GOT3 (cell line): ENCODE data around the gene FNDC8.
"Not testable (repeated sequence)": the region's sequence is repeated elsewhere in the genome, so short reads cannot be mapped to it uniquely, and the experiment has no call there.

Experiments
- DNase-seq: peaks from one replicate; lab custom pipeline; 2025; ENCODE audit warnings: mixed read lengths; lab: John Stamatoyannopoulos, UW

Gene FNDC8

DNA sequence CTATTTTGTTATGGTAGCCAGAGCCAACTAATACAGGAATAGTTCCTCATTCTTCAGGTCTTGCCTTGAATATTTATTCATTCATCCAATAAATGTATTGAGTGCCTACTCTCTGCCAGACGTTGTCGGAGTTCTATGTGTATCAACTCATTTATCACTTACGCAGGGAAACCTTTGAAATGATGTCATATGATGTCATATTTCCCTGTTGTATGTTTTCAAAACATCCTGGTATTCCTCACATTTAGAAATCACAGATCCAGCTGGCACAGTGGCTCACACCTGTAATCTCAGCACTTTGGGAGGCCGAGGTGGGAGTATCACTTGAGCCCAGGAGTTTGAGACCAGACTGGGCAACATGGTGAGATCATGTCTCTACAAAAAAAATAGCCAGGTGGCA lies 23.4 kb downstream of the FNDC8 start:
- no peak for DNase-seq

DNA sequence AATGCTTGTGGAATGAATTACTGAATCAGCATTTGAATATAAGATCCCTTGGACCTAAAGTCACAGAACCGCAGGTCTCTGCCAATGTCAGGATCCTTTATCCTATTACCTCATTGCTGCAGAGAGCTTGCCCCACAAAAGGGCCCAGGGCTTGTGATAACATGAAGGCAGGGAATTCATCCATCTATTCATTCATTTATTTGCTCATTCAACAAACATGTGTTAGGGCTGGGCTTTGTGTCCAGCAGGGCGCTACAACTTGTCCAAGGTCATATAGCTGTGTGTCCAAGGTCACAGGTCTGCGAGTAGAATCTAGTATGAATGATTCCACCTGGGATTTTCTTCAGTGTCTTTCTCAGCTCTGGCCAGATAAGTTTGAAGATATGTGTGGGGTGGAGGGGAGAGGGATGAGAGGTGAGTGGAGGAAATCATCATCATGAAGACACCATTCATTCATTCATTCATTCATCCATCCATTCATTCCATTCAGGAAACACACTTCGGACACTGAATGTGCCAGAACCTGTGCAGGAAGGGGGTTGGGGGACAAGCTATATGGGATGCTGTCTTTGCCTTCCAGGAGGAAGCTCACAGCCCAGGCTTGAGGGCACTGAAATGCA lies 24.9 kb downstream of the FNDC8 start:
- no peak for DNase-seq

DNA sequence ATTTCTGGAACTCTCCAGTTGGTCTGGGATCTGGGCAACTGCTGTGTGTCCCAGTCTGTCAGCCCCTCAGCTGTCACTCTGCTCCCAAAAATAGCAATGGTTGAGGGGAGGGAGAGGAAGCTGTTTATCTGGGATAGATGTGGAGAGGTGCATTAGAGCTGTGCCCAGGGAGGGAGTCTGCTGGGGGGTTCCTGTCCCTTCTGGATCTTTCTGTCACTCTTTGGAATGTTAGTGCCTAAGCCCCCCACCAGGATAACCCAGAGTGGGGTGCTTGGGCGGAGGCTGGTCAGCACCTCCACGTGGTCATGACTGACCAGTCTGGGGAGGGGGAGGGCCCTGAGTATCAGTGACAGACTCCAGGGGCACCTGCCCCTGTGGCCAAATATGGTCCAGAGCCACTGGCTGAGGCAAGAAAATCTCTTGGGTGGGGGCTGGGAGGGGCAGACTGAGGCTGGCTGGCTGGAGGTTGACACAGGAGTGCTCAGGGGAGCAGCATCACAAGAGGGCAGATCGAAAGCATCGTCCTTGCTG lies 26.0 kb downstream of the FNDC8 start, which contains the start of gene UNC45B:
Gene UNC45B, plus strand, starts transcription at position 443 of the 531 bp plus-strand sequence. CDS start 447 bp downstream, outside the sequence.
- no peak for DNase-seq

DNA sequence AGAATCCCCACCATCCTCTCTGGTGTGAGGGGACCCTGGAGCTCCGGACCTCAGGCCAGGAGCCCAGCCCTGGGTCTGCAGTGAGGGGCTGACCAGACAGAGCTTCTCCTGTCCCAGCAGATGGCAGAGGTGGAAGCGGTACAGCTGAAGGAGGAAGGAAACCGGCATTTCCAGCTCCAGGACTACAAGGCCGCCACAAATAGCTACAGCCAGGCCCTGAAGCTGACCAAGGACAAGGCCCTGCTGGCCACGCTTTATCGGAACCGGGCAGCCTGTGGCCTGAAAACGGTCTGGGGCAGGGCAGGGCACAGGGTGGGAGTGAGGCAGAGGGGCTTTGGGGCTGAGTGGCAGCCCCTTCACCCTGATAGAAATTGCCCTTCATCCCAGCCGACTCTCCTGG lies 26.7 kb downstream of the FNDC8 start:
- no peak for DNase-seq

DNA sequence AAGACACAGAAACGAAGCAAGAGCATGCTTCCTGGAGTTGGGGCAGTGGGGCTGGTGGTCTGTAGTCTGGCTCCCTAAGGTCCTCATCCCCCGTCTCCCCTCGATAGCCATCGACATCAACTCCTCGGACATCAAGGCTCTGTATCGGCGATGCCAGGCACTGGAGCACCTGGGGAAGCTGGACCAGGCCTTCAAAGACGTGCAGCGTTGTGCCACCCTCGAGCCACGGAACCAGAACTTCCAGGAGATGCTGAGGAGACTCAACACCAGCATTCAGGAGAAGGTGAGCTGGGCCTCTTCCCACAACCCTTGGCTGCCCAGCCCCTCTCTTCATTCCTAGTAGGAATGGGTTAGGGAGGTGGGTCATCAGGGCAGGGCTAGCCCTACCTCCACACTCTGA lies 28.5 kb downstream of the FNDC8 start:
- DNase-seq = no peak

DNA sequence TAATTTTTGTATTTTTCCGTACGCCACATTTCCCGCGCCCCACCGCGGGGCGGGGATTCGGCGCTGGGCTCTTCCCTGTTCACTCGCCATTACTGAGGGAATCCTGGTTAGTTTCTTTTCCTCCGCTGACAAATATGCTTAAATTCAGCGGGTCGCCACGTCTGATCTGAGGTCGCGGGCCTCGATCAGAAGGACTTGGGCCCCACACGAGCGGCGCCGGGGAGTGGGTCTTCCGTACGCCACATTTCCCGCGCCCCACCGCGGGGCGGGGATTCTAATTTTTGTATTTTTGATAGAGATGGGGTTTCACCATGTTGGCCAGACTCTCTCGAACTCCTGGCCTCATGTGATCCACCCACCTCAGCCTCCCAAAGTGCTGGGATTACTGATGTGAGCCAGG lies 29.7 kb downstream of the FNDC8 start:
- not testable (repeated sequence) for DNase-seq

DNA sequence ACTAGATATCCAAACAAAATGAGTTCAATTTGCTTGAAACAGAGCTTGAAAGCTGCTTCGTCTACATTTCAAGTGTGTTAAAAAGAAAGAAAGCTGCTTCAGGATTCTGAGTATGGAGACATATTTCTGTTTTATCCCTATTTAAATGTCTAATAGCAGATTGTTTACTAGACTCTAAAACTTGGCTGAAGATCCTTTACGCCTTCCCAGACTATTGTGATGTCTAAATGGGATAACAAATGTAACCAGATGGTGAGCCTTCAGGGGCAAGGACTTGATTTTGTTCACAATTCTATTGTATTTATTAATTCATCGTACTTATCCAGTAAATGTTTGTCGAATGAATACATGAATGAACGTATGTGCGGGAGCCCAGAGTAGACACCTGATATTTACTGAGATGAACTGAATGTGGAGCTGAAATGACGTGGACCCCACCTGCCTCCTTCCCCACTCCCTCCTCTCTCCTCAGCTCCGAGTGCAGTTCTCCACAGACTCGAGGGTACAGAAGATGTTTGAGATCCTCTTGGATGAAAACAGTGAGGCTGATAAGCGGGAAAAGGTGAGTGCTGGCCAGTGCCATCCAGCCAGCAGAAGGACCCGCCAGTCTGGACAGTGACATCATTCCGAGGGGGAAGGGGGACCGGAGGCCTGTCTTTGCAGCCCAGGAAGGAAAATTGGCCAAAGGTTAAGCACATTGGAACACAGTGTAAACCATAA lies 31.2 kb downstream of the FNDC8 start:
- no peak for DNase-seq

DNA sequence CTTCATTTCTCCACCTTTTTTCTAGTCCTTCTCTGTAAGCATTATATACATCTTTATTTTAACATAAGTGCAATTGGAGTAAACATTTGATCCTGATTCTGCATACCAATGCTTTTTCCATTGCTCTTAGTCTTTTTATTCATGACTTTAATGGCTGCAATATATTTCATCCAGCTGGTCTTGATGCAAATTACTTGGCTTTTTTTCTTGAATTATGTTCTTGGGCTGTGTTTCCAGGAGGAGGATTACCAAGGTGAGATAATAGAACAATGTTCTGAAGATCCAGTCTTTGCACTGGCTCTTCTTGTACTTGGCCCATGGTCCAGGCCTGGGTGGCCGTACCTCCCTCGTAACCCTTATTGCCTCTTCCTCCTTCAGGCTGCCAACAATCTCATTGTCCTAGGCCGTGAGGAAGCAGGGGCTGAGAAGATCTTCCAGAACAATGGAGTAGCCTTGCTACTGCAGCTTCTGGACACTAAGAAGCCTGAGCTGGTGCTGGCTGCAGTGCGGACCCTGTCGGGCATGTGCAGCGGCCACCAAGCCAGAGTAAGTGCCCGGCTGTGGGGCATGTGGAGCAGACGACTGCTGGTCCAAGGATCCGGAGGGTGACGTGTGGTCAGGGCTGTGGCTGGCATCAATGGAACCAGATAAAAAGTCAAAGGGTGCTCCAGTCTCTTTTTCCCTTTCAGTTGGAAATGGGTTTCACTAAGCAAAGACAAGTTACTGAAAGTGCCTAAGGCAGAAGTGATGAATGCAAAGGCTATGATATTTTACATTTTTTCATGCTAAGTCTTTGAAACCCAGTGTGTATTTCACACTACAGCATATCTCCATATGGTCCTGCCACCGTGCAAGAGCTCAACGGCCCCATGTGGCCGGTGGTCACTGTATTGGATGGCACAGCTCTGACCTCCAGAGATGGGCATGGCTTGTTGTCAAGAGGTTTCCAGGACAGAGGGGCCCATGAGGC lies 33.1 kb downstream of the FNDC8 start:
- no peak for DNase-seq

DNA sequence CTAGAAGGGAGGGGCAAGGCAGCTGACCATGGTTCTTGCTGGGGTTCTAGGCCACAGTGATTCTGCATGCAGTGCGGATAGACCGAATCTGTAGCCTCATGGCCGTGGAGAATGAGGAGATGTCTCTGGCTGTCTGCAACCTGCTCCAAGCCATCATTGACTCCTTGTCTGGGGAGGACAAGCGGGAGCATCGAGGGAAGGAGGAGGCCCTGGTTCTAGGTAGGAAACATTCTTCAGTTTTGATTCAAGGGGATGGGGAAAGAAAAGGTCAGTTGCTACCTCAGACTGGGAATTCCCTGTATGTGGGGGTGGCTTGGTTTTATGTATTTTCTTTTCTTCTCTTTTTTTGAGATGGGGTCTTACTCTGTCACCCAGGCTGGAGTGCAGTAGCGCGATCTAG lies 33.8 kb downstream of the FNDC8 start:
- DNase-seq = no peak

DNA sequence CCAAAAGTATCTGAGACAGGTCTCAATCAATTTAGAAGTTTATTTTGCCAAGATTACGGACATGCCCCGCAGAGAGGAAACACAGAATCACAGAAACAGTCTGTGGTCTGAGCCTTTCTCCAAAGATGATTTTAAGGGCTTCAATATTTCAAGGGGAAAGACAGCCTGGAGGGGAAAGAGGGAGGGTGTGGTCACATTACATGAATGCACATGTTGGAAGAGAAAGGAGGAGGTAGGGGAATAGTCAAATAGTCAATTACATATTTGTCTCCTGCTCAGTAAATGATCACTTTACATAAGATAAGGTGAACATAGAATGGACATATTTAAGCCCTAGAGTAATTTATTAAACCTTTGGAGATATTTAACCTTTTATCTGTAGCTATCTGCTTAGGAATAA lies 38.5 kb downstream of the FNDC8 start:
- no peak for DNase-seq

DNA sequence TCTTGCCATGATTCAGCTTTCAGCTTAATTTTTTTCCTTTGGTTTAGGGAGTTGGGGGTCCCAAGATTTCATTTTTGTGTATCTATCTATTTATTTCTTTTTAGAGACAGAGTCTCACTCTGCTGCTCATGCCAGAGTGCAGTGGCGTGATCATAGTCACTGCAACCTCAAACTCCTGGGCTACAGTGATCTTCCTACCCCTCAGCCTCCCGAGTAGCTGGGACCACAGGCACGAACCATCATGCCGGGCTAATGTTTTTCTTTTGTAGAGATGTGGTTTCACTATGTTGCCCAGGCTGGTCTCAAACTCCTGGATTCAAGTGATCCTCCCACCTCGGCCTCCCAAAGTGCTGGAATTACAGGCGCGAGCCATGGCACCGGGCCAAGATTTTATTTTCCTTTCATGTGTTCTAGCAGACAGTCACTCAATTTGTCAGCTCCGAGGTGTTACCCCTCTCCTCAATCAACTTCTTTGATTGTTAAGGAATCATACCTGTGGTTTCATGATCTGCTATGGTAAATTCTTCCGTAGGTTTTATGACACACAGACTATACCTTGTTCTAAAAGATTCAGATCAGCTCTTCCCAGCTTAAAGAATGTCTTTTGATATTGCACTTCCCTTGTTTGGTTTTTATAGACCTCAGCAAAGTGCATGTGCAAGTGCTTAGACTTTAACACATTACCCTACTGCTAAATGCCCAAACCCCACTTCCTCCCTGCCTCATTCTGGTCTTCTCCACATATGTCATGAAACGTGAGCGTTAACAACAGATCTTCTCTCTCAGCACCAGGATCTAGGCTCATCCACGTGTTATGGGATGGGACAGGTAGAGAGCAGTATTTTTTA lies 39.2 kb downstream of the FNDC8 start:
- DNase-seq = no peak

DNA sequence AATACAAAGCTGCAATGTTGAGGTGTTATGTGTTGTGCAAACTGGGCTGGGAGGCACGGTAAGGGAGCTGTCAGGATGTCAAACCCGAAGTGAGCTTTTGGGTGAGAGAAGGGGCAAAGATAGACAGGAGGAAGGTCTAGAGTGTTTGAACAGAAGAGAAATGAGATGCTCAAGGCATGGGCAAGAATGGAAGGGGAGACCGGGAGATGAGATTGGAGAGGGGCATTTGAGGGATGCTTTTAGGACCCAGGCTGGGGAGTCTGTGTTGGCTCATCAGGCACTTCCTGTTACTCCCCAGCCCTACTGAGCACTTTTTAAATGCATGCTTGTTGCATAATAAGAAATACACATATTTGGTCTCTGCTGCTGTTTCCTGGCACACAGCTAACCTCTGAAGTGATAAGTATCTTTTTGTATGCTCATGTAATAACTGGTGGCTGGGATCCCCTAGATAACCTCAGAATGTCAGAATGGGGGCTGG lies 39.9 kb downstream of the FNDC8 start:
- no peak for DNase-seq

DNA sequence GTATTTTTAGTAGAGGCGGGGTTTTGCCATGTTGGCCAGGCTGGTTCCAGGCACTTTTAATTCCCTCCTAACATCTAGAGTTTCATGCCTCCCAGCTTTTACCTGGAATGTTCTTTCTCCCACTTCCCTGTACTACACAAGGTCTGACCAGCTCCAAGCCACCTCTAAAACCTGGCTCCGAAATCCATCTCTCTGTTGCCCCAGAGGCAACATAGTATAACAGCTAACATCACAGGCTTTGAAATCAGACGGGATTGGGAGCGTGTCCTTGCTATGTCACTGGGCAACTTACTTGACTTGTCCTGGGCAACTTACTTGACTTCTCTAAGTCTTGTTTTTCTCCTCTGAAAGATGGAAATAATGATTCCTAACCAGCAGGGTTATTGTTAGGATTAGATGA lies 41.3 kb downstream of the FNDC8 start:
- no peak for DNase-seq

DNA sequence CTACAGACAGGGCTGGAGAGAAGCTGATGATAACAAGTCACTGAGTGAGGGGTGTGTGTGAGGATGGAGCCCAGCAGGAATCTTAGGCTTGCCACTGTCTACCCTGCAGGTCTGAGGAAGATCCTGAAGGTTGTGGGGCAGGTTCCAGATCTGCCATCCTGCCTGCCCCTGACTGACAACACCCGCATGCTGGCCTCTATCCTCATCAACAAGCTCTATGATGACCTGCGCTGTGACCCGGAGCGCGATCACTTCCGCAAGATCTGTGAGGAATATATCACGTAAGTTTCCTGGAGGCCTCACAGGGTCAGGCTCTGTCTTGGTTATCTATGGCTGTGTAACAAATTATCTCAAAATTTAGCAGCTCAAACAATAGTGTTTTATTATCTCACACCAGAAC lies 42.5 kb downstream of the FNDC8 start:
- DNase-seq = no peak

DNA sequence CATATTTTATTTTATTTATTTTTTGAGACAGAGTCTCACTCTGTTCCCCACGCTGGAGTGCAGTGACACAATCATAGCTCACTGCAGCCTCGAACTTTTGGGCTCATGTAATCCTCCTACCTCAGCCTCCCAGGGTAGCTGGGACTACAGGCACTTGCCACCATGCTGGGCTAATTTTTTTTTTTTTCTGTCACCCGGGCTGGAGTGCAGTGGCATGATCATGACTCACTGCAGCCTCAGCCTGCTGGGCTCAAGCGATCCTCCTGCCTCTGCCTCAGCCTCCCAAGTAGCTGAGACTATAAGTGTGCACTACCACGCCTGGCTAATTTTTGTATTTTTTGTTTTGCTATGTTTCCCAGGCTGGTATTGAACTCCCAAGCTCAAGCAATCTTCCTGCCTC lies 43.3 kb downstream of the FNDC8 start:
- no peak for DNase-seq

DNA sequence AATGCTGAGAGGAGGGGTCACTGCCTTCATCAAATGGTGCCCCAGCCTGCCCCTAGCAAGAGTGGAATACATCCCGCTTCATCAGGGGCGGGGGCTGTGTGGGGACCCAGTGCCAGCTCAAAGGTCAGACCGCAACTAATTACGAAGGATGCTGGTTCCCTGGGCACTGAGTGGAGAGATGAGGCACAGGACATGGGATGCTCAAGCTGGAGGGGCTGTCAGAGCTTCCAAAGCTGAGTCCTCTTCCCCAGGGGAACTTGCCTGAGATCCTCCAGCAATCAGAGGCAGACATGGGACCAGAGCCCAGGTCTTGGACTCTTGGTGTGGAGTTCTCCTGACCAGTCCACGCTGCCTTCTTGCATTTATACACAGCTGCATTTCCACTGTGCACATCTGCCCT lies 45.1 kb downstream of the FNDC8 start:
- DNase-seq = no peak

DNA sequence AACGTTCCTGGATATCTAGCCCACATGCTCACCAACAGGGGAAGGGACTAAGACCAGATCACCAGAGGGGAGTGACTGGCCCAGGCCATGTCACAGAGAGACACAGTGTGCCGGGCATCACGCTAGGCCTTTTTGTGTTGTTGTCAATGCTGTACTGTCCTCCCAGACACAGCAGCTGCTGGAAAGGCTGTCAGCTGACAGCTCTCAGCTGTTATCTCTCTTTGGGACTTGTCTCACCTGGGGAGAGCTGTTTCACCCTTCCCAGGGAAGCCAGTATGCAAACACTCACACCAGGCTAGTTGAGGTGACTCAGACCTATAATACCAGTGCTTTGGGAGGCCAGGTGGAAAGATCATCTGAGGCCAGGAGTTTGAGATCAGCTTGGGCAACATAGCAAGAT lies 45.6 kb downstream of the FNDC8 start:
- no peak for DNase-seq

DNA sequence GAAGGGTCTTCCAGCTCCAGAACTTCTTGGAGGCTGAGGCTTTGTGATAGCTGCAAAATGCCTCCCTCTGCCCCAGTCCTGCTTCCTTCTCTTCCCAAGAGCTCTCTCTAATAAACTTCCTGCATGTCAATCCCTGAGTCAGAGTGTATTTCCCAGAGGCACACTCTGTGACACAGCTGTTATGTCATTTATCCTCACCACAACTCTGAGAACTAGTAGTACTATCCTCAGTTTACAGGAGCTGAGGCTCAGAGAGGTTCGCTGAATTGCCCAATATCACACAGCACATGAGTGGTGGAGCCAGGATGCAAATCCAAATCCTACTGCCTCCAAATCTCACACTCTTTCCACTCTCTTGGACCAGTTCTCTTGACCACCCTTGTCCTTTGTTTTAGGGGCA lies 46.3 kb downstream of the FNDC8 start:
- DNase-seq = no peak

DNA sequence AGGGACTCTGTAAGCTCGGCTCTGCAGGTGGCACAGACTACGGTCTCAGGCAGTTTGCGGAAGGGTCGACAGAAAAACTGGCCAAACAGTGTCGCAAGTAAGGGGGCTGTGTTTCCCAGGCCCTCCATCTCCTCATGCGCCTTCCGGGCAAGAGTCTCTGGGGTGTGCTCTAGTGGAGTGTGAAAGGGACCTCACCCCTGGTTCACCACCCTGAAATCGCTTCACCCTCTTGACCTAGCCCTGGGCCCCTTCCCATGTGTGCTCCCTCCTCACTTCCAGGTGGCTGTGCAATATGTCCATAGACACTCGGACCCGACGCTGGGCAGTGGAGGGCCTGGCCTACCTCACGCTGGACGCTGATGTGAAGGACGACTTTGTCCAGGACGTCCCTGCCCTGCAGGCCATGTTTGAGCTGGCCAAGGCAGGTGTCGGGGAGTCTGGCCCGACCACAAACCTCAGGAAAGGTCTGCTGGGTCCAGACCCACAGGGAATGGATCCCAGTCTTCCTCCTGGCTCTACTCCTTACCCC lies 48.5 kb downstream of the FNDC8 start:
- no peak for DNase-seq

DNA sequence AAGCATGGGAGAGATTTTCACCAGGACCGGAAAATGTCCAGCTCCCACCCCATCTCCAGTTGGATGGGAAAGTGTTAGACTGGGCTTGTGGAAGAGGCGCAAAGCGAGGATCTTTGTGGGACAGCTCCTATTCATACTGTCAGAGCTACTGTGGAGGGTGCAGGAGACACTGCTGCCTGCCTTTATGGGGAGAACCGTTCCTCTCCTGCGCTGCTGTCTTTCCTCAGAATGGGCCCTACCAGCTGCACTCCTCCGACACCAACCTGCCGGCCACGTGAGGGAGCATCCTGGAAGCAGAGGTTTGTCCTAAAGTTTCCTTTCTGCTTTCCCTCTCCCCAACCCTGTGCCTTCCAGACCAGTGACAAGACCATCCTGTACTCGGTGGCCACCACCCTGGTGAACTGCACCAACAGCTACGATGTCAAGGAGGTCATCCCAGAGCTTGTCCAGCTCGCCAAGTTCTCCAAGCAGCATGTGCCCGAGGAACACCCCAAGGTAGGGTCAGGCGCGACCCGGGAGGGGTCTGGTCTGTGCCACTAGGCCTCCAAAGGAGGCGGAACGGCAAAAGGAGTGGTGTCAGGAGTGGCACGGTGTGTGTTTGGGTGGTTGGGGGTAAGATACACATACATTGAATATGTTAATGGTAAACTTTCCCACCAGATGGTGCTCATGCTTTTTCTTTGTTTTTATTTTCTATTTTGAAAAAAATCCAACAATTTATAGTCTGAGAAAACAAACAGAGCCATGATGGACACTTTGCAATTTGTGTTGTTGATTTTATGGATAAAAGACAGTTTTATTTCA lies 49.8 kb downstream of the FNDC8 start:
- no peak for DNase-seq
